SK-N-MC (cell line): ENCODE measurements around the gene TMCC3.
"Not testable (repeated sequence)": the region's sequence is repeated elsewhere in the genome, so short reads cannot be mapped to it uniquely, and the experiment has no call there.

Experiments used
- DNase-seq: peaks from one replicate; pipeline ENCODE4 v3.0.0-alpha.2; 2011; ENCODE audit warnings: low read depth, low spot score
- H3K27ac ChIP-seq: fragments of 200-600 bp; sonication (generic); 2 replicates; pipeline ENCODE4 v1.5.1; 2016; ENCODE audit warnings: mixed run types
- H3K36me3 ChIP-seq: fragments of 200-600 bp; sonication (generic); 2 replicates; pipeline ENCODE4 v1.6.1; 2017; ENCODE audit warnings: antibody characterized with exemption, low read length, mixed read lengths; ENCODE audit not compliant: insufficient read depth
- H3K4me3 ChIP-seq: fragments of 200-600 bp; sonication (generic); 2 replicates; pipeline ENCODE4 v1.5.1; 2016
- H3K9ac ChIP-seq: fragments of 200-600 bp; sonication (generic); 2 replicates; pipeline ENCODE4 v1.8.0; 2017; ENCODE audit warnings: mixed run types, mixed read lengths; ENCODE audit not compliant: insufficient read length
- H3K9me3 ChIP-seq: fragments of 200-600 bp; sonication (generic); 2 replicates; pipeline ENCODE4 v1.6.1; 2017; ENCODE audit warnings: low read depth, mild to moderate bottlenecking, antibody characterized with exemption, low read length, moderate library complexity, mixed read lengths
- EZH2 ChIP-seq: fragments of 200-600 bp; sonication (generic); IDR thresholded peaks from one replicate; pipeline ENCODE4 v1.6.1; 2017; ENCODE audit warnings: antibody characterized with exemption
- FOXP2 ChIP-seq: optimal IDR thresholded peaks from 2 replicates; pipeline ENCODE3; 2011; ENCODE audit warnings: mild to moderate bottlenecking, moderate library complexity; ENCODE audit not compliant: insufficient read depth; ENCODE audit errors: extremely low read length, control extremely low read depth
- POLR2AphosphoS5 ChIP-seq: IDR thresholded peaks from 2 replicates; pipeline ENCODE4 v1.6.1; 2012; ENCODE audit warnings: mild to moderate bottlenecking, low read depth, low read length, borderline replicate concordance

Gene TMCC3, protein sequence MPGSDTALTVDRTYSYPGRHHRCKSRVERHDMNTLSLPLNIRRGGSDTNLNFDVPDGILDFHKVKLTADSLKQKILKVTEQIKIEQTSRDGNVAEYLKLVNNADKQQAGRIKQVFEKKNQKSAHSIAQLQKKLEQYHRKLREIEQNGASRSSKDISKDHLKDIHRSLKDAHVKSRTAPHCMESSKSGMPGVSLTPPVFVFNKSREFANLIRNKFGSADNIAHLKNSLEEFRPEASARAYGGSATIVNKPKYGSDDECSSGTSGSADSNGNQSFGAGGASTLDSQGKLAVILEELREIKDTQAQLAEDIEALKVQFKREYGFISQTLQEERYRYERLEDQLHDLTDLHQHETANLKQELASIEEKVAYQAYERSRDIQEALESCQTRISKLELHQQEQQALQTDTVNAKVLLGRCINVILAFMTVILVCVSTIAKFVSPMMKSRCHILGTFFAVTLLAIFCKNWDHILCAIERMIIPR

DNA sequence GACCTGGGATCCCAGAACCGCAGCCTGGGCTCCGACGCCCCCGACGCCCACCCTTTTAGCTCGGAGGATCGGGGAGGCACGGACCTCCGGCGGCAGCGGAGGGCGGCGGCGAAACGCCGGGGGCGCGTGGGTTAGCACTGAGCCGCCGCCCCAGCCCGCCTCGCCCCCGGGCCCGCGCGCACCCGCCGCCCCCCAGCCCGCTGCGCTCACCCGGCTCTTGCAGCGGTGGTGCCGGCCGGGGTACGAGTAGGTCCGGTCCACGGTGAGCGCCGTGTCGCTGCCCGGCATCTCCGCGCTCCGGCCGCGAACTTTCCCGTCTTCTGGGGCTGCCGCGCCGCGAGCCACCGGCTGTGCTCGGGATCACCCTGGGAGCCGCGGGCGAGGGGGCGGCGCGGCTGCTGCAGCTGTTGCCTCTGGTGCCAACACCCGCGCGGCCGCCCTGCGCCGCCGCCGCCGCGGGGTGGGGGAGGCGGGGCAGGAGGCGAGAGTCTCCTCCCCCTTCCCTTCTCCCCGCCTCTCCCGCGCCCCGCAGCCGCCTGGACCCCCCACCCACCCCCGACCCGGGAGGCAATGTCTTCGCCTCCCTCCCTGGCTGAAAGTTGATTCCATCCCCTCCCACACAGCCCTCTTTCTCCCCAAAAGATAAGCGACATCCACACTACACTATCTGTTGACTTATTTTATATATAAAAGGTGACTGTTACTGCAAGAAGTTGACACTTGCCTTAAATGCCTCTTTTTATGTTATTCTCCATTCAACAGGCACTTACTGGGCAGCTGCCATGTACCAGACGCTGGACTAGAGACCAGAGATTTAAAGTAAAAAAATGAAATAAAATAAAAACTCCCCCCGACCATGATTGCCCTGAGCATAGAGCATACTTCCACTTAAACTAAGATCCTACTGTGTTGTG lies at the start of gene TMCC3:
TSS of gene TMCC3 (minus strand) at position 415 of the 914 bp plus-strand sequence. CDS start at position 288, 127 bp downstream.
- no peak for DNase-seq
- no peak within 1 kb of the TSS for H3K27ac ChIP-seq
- no peaks in the 10 kb centered on the region for H3K9me3 ChIP-seq
- no peak for TF ChIP-seq POLR2AphosphoS5
- no peak for TF ChIP-seq EZH2
- no peaks in the 10 kb centered on the region for H3K36me3 ChIP-seq
- peak within 1 kb of the TSS; percentile 77 for H3K4me3 ChIP-seq
- H3K9ac ChIP-seq, result peak within 1 kb of the TSS; percentile 26

DNA sequence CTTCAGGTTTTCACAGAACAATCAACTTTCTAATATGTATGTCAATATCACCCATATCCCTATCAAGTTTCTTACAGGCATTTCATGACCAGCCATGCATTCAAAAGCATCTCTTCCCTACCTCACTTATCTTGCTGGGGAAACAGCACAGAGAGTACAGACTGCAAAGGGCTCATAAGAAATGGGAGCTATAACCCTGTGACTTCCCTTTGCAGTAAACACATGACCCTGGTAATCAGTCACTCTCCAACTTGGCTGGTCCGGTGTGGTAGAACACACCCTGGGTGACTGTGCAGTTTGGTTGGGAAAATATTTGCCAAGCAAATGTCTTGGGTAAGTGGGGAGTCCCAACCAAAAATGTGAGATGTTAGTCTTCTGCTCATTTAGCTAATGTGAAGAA lies 49.4 kb upstream of the TMCC3 start:
- Histone ChIP-seq H3K4me3 (no peak overlapping the region), H3K27ac (no peak overlapping the region), H3K36me3 (no peaks in the 10 kb centered on the region), H3K9me3 (no peaks in the 10 kb centered on the region), H3K9ac (no peak overlapping the region)
- DNase-seq, result no peak
- no peak for TF ChIP-seq FOXP2
- TF ChIP-seq EZH2, result no peak
- no peak for TF ChIP-seq POLR2AphosphoS5

DNA sequence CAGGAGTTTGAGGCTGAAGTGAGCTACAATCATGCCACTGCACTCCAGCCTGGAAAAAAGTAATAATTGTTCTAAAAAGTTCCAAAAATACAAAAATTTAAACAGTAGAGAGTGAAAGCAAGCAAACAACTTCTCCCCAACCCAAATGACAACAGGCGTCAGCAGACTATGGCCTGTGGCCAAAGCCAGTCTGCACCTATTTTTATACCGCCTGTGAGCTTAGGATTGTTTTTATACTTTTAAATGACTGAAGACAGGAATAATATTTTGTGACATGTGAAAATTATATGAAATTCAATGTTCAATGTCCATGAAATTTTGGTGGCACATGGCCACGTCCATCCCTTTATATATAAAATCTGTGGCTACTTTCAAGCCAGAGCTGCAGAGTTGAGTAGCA lies 48.2 kb upstream of the TMCC3 start:
- H3K9ac ChIP-seq, result no peak overlapping the region
- no peak for TF ChIP-seq POLR2AphosphoS5
- no peak for TF ChIP-seq FOXP2
- no peak for TF ChIP-seq EZH2

DNA sequence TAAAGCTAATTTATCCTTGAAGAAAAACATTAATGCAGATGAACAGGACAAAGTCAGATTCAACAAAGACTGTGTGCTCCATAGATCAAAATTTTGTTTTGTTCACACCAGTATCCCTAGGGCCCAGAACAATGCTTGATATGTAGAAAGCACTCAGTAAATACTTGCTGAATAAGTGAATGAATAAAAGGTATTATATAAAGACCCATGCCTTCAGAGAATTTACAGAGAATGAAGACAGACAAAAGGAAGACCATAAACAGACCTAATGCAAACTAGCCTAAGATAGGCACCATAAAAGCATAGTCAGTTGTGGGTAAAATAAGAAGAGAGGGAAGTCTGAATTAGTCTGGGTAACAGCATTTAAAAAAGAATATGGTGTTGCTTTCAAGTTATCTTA lies 47.3 kb upstream of the TMCC3 start:
- no peak for DNase-seq
- Histone ChIP-seq H3K9me3 (no peaks in the 10 kb centered on the region), H3K36me3 (no peaks in the 10 kb centered on the region), H3K27ac (no peak overlapping the region), H3K9ac (no peak overlapping the region), H3K4me3 (no peak overlapping the region)
- TF ChIP-seq FOXP2 (no peak), POLR2AphosphoS5 (no peak), EZH2 (no peak)

More for the DNA sequence above, 48.2 kb upstream of the TMCC3 start:
- no peak overlapping the region for H3K27ac ChIP-seq
- H3K9me3 ChIP-seq, result no peaks in the 10 kb centered on the region
- no peaks in the 10 kb centered on the region for H3K36me3 ChIP-seq
- DNase-seq, result no peak
- no peak overlapping the region for H3K4me3 ChIP-seq

DNA sequence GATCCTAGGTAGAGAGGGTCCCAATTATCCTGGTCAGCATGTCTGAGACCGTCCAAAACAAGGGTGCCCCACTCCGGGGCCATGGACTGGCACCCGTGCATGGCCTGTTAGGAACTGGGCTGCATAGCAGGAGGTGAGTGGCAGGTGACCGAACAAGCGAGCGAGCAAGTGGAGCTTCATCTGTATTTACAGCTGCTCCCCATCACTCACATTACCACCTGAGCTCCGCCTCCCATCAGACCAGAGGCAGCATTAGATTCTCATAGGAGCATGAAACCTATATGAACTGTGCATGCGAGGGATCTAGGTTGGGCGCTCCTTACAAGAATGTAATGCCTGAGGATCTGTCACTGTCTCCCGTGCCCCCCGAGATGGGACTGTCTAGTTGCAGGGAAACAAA lies 44.4 kb upstream of the TMCC3 start:
- no peak overlapping the region for H3K9ac ChIP-seq
- H3K4me3 ChIP-seq, result no peak overlapping the region
- DNase-seq, result no peak
- H3K9me3 ChIP-seq, result no peaks in the 10 kb centered on the region
- TF ChIP-seq POLR2AphosphoS5, result no peak
- TF ChIP-seq FOXP2, result no peak
- no peak for TF ChIP-seq EZH2
- no peaks in the 10 kb centered on the region for H3K36me3 ChIP-seq
- no peak overlapping the region for H3K27ac ChIP-seq

DNA sequence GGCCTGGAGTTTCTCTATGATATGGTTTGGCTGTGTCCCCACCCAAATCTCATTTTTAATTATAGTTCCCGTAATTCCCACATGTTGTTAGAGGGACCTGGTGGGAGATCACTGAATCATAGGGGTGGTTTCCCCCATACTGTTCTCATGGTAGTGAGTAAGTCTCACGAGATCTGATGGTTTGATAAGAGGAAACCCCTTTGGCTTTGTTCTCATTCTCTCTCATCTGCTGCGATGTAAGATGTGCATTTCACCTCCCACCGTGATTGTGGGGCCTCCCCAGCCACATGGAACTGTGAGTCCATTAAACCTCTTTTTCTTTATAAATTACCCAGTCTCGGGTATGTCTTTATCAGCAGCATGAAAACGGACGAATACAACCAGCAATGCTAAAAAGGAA lies 42.5 kb upstream of the TMCC3 start:
- H3K9ac ChIP-seq, H3K36me3 ChIP-seq, H3K9me3 ChIP-seq, H3K4me3 ChIP-seq, DNase-seq, H3K27ac ChIP-seq: not testable (repeated sequence)

DNA sequence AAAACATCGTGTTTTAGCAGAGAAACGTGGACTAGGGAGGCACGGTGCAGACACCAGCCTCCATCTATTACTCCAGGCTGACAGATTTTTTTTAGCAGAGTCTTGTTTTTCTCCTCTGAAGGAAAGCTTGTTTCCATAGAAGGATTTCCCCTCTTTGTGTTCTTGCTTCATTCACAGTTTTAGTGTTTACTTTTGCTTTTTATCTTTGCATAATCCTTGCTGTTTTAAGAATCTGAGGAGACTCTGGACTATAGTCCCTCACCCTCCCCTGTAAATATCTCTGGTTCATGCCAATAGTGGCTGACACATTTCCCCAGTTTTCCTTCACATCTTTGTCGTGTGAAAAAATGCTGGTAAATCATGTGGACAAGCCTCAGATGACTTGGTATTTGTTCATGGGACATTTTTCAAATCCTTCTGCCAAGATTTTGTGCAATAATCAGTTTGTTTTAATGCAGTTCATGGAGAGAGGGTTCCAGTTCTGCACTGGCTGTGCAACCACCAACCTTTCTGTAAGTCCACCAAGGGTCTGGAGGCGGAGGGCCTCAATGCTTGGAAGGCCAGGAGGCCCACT lies 39.9 kb upstream of the TMCC3 start:
- no peak for DNase-seq
- H3K4me3 ChIP-seq, result no peak overlapping the region
- no peaks in the 10 kb centered on the region for H3K9me3 ChIP-seq
- no peak overlapping the region for H3K9ac ChIP-seq
- H3K27ac ChIP-seq, result no peak overlapping the region
- H3K36me3 ChIP-seq, result no peaks in the 10 kb centered on the region
- TF ChIP-seq EZH2, result no peak
- TF ChIP-seq POLR2AphosphoS5, result no peak
- no peak for TF ChIP-seq FOXP2

DNA sequence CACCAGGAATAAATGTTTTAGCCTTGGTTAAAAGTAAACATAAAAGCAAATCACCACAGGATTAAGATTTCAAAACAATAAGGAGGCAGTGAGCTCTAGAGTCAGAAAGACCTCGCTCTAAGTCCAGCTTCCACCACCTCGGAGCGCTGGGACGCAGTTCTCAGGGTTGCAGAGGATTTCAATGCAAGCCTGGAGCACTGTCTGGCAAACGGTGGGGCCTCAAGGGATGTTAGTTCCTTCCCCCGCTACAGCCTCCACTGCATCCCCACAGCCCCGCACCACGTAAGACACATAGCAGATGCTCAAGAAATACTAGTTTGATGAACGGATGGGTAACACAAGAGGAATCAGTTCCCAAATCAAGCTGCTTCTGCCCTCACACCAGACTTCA lies 39.3 kb upstream of the TMCC3 start:
- TF ChIP-seq EZH2, result no peak
- no peak for TF ChIP-seq FOXP2
- TF ChIP-seq POLR2AphosphoS5, result no peak
- DNase-seq, result no peak

More for the DNA sequence above, 39.3 kb upstream of the TMCC3 start:
- H3K9ac ChIP-seq, result no peak overlapping the region
- H3K4me3 ChIP-seq, result no peak overlapping the region
- no peaks in the 10 kb centered on the region for H3K36me3 ChIP-seq
- H3K27ac ChIP-seq, result no peak overlapping the region
- no peaks in the 10 kb centered on the region for H3K9me3 ChIP-seq
